K562 (cell line): ENCODE data around the gene EXOC5.

Source experiments
- ATF3 ChIP-seq, 2 experiments: fragments of 450-650 bp in 1 of 2; sonication (generic) in 1 of 2; formaldehyde crosslinking in 1 of 2; IDR thresholded peaks in 1 of 2; conservative IDR thresholded peaks in 1 of 2; 2 replicates each; pipeline versions ENCODE4 v1.6.1 to v1.8.1; 2016 to 2023; ENCODE audit warnings: mild to moderate bottlenecking in 2 of 2, moderate library complexity in 2 of 2, inconsistent platforms in 1 of 2, missing genetic modification reagents in 1 of 2
- CBFB ChIP-seq: sonication (generic); formaldehyde crosslinking; IDR thresholded peaks from 2 replicates; pipeline ENCODE4 v1.4.0; 2020; ENCODE audit warnings: mild to moderate bottlenecking, missing genetic modification reagents
- CTCF ChIP-seq, 3 experiments: IDR thresholded peaks in 2 of 3; conservative IDR thresholded peaks in 1 of 3; 2 replicates each; pipeline ENCODE4 v1.5.1; 2011 to 2012; ENCODE audit warnings: low read length in 3 of 3, mild to moderate bottlenecking in 3 of 3, control low read depth in 2 of 3, improper control_type of control experiment in 1 of 3, inconsistent platforms in 1 of 3, low read depth in 1 of 3, mixed read lengths in 1 of 3, moderate library complexity in 1 of 3; ENCODE audit not compliant: insufficient read depth in 2 of 3
- ETS1 ChIP-seq: conservative IDR thresholded peaks from 2 replicates; pipeline ENCODE4 v1.6.1; 2011; ENCODE audit warnings: low read depth, mild to moderate bottlenecking, low read length; ENCODE audit not compliant: control insufficient read depth
- KLF10 ChIP-seq: fragments of 250-450 bp; sonication (Bioruptor Pico); IDR thresholded peaks from 2 replicates; pipeline ENCODE4 v1.6.1; 2021; ENCODE audit warnings: matching md5 sums
- MXD1 ChIP-seq: fragments of 250-450 bp; sonication (Bioruptor Pico); IDR thresholded peaks from 2 replicates; pipeline ENCODE4 v1.8.0; 2021; ENCODE audit warnings: borderline replicate concordance, mild to moderate bottlenecking, moderate library complexity; ENCODE audit not compliant: poor library complexity, severe bottlenecking
- MYC ChIP-seq, 2 experiments: fragments of 250-450 bp in 1 of 2; sonication (Bioruptor Pico) in 1 of 2; IDR thresholded peaks; 2 replicates each; pipeline versions ENCODE4 v1.5.1 to v1.6.1; 2012 to 2021; ENCODE audit warnings: low read depth in 2 of 2, borderline replicate concordance in 1 of 2, improper control_type of control experiment in 1 of 2, low read length in 1 of 2, mild to moderate bottlenecking in 1 of 2, moderate library complexity in 1 of 2
- REST ChIP-seq, 2 experiments: fragments of 450-650 bp; formaldehyde crosslinking in 1 of 2; IDR thresholded peaks; 2 replicates each; pipeline versions ENCODE4 v1.4.0 to v1.6.1; 2014 to 2020; ENCODE audit warnings: mild to moderate bottlenecking in 2 of 2, borderline replicate concordance in 1 of 2, low read depth in 1 of 2
- SP1 ChIP-seq: sonication (generic); formaldehyde crosslinking; IDR thresholded peaks from 2 replicates; pipeline ENCODE4 v1.8.1; 2022; ENCODE audit warnings: mild to moderate bottlenecking, missing genetic modification reagents
- TBP ChIP-seq: optimal IDR thresholded peaks from 2 replicates; pipeline ENCODE3; 2011; ENCODE audit warnings: low read depth, low read length, improper control_type of control experiment
- TEAD1 ChIP-seq, 2 experiments: fragments of 450-650 bp in 1 of 2; sonication (generic) in 1 of 2; formaldehyde crosslinking; IDR thresholded peaks; 2 replicates each; pipeline versions ENCODE4 v1.4.0 to v1.8.0; 2020 to 2022; ENCODE audit warnings: mild to moderate bottlenecking in 2 of 2, missing genetic modification reagents in 1 of 2

- TF ChIP-seq MXD1, result no peak
- TF ChIP-seq CBFB (CRISPR knock-in tag), result no peak
- no peak for TF ChIP-seq TEAD1 (CRISPR knock-in tag; IDR thresholded peaks at IDR 0.05)
- no peak for TF ChIP-seq ETS1
- no peak for TF ChIP-seq CTCF (IDR thresholded peaks at IDR 0.05 in 2 of 3, conservative IDR thresholded peaks at IDR 0.05 in 1 of 3; ENCODE audit: insufficient read depth in 2 of 3, low read depth in 1 of 3, low read length in 3 of 3)
- TF ChIP-seq REST (IDR thresholded peaks at IDR 0.05; ENCODE audit: borderline replicate concordance), result no peak
- no peak for TF ChIP-seq REST (CRISPR knock-in tag; IDR thresholded peaks at IDR 0.05; ENCODE audit: low read depth)
- TF ChIP-seq SP1 (CRISPR knock-in tag), result no peak
- TF ChIP-seq KLF10 (CRISPR knock-in tag), result no peak
- TF ChIP-seq ATF3 (IDR thresholded peaks at IDR 0.05), result no peak
- no peak for TF ChIP-seq ATF3 (CRISPR knock-in tag; conservative IDR thresholded peaks at IDR 0.05)
- no peak for TF ChIP-seq TBP
- no peak for TF ChIP-seq MYC (IDR thresholded peaks at IDR 0.05; ENCODE audit: low read depth, low read length)
- no peak for TF ChIP-seq MYC (CRISPR knock-in tag; IDR thresholded peaks at IDR 0.05; ENCODE audit: borderline replicate concordance, low read depth)
Measured at GRCh38 chr14:57291692-57292647, 23.3 kb upstream of the EXOC5 start.
